BE2C (cell line): ENCODE data around the gene RARB.

Source experiments
- DNase-seq: peaks from one replicate; pipeline ENCODE4 v3.0.0-alpha.2; 2020
- H3K27me3 ChIP-seq: fragments of 250-450 bp; sonication (Bioruptor Pico); 2 replicates; pipeline ENCODE4 v1.5.1; 2020; ENCODE audit warnings: mild to moderate bottlenecking
- H3K36me3 ChIP-seq: fragments of 250-450 bp; sonication (Bioruptor Pico); 2 replicates; pipeline ENCODE4 v1.5.1; 2020; ENCODE audit warnings: mild to moderate bottlenecking
- H3K4me1 ChIP-seq: fragments of 250-450 bp; sonication (Bioruptor Pico); 2 replicates; pipeline ENCODE4 v1.5.1; 2020
- H3K4me3 ChIP-seq: 2 replicates; pipeline ENCODE4 v1.5.1; 2011; ENCODE audit warnings: low read depth, low read length
- H3K9me3 ChIP-seq: fragments of 250-450 bp; sonication (Bioruptor Pico); 2 replicates; pipeline ENCODE4 v1.5.1; 2020
- TF ChIP-seq, protein P1 (sequence below): IDR thresholded peaks from 2 replicates; pipeline ENCODE4 v1.5.1; 2012; ENCODE audit warnings: mild to moderate bottlenecking, low read depth, low read length

The RARB gene

DNA sequence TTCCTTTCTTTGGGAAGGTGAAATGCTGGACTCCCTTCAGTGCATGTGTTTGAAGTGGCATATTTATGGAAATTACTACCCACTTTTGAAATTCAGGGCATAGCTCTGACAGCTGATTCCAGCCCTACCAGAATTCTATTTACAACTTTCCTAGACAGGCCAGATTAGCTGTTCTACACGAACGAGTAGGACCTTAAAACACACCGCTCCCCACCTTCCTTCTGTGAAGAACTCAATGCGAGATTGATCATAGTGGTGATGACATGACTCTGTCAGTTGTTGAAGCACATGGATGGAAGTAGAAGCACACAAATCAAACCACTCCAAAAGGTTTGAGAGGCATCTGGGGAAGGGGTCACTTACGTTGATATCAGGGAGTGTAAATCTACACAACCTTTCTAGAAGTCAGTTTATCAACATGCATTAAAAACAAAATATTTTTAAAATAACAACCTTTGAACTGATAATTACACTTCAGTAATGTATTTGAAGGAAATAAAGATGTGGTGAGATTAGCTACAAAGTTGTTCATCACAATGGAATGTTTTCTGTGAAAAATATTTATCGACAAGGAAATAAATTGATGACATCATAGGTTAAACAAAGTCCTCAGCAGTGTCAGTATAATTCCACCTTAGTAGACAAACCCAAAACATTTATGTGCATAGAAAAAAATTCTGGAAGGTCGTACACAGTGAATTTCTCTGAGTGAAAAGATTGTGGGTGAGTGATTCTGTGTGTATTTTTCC, 29.8 kb downstream of the RARB start:
- H3K4me1 ChIP-seq, result peaks cover 3% of the 10 kb centered on the region
- H3K36me3 ChIP-seq, result no peaks in the 10 kb centered on the region
- no peak for DNase-seq
- H3K9me3 ChIP-seq, result no peaks in the 10 kb centered on the region
- TF ChIP-seq, protein P1, sequence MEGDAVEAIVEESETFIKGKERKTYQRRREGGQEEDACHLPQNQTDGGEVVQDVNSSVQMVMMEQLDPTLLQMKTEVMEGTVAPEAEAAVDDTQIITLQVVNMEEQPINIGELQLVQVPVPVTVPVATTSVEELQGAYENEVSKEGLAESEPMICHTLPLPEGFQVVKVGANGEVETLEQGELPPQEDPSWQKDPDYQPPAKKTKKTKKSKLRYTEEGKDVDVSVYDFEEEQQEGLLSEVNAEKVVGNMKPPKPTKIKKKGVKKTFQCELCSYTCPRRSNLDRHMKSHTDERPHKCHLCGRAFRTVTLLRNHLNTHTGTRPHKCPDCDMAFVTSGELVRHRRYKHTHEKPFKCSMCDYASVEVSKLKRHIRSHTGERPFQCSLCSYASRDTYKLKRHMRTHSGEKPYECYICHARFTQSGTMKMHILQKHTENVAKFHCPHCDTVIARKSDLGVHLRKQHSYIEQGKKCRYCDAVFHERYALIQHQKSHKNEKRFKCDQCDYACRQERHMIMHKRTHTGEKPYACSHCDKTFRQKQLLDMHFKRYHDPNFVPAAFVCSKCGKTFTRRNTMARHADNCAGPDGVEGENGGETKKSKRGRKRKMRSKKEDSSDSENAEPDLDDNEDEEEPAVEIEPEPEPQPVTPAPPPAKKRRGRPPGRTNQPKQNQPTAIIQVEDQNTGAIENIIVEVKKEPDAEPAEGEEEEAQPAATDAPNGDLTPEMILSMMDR, result no peak
- H3K27me3 ChIP-seq, result no peaks in the 10 kb centered on the region
- no peak overlapping the region for H3K4me3 ChIP-seq

- H3K36me3 ChIP-seq, result no peaks in the 10 kb centered on the region
- H3K4me3 ChIP-seq, result no peak overlapping the region
- peaks cover 3% of the 10 kb centered on the region for H3K4me1 ChIP-seq
- no peaks in the 10 kb centered on the region for H3K27me3 ChIP-seq
- H3K9me3 ChIP-seq, result no peaks in the 10 kb centered on the region
- no peak for DNase-seq
- TF ChIP-seq, protein P1, result no peak
Measured at GRCh38 chr3:25458420-25458814, 30.4 kb downstream of the RARB start.

GRCh38 chr3:25460751-25461150, 32.7 kb downstream of the RARB start:
- TF ChIP-seq, protein P1, result no peak
- no peaks in the 10 kb centered on the region for H3K27me3 ChIP-seq
- H3K4me3 ChIP-seq, result no peak overlapping the region
- H3K4me1 ChIP-seq, result no peaks in the 10 kb centered on the region
- no peaks in the 10 kb centered on the region for H3K9me3 ChIP-seq
- no peak for DNase-seq
- no peaks in the 10 kb centered on the region for H3K36me3 ChIP-seq

DNA sequence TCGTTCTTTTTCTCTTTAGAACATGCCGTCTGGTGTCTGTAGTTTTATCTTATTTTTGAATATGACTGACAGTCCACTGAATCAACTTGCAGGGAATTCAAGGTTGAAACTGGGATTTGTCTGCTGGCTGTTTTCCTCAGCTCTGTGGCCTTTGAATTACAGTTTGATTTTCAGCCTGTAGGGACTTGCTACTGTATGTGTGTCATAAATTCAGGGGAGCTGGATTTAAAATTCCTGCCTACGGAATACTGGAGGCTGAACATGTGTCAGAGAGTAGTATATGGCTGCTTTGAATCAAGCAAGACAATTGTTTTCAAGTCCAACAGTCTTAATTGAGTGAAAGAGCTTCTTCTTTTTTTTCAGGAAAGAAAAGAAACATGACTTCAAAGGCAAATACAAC, 33.9 kb downstream of the RARB start:
- no peak for DNase-seq
- Histone ChIP-seq H3K9me3 (no peaks in the 10 kb centered on the region), H3K4me1 (no peaks in the 10 kb centered on the region), H3K36me3 (no peaks in the 10 kb centered on the region), H3K27me3 (no peaks in the 10 kb centered on the region), H3K4me3 (no peak overlapping the region)
- TF ChIP-seq, protein P1, result no peak

DNA sequence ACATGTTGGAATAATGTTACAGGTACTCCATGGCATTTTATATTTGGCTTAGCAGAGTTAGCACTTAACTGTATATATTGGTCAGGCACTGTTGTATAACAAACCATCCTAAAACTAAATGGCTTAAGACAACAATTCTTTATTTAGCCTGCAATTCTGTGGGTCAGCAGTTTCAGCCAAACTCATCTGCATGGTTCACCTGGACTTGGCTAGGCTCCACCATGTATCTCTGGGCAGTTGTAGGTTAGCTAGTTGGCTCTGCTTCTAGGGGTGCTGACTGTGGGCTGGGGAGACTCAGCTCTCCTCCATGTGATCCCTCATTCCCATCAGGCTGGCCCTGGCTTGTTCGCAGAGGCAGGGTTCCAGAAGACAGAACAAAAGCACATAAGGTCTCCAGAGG, 34.4 kb downstream of the RARB start:
- H3K4me1 ChIP-seq, result no peaks in the 10 kb centered on the region
- TF ChIP-seq, protein P1, result no peak
- DNase-seq, result no peak
- H3K4me3 ChIP-seq, result no peak overlapping the region
- no peaks in the 10 kb centered on the region for H3K9me3 ChIP-seq
- no peaks in the 10 kb centered on the region for H3K36me3 ChIP-seq
- H3K27me3 ChIP-seq, result no peaks in the 10 kb centered on the region

DNA sequence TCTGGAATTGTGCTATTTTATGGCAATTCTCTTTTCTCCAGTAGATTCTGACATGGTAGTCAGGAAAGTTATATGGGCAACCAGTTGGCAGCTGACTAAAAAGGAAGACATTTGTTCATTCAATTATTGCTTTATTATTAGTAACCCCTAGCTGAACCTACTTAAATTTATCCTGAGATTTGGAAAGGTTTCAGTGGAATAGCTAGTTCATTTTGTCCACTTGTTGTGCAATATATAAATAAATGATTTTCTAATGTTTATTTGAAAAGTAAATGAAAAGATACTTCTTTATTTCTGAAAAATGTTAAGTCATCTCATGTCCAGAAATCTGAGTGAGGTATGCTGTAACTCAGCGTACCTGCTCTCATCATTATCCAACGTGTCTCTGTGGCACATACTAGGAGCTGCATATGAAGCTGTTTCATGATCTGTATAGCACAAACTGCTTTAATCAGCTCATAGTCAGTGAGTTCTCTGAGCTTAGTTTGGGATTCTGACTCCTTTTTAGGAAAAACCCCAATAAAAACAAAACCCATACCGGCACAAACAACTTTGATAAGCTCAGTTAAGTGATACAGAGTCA, 35.9 kb downstream of the RARB start:
- TF ChIP-seq, protein P1, result no peak
- no peaks in the 10 kb centered on the region for H3K27me3 ChIP-seq
- DNase-seq, result no peak
- no peaks in the 10 kb centered on the region for H3K36me3 ChIP-seq
- H3K4me1 ChIP-seq, result no peaks in the 10 kb centered on the region
- H3K4me3 ChIP-seq, result no peak overlapping the region
- no peaks in the 10 kb centered on the region for H3K9me3 ChIP-seq
